HG03378 (cell line): ENCODE measurements around the gene FBN3.

ENCODE experiments used
- ATAC-seq: cut with Tn5 transposase; IDR thresholded peaks from one replicate; pipeline ENCODE4 v1.9.1; 2021; ENCODE audit warnings: mild to moderate bottlenecking, moderate library complexity; ENCODE audit not compliant: unreplicated experiment

FBN3 gene

GRCh38 chr19:8148410-8149260 lies 757 bp downstream of the FBN3 start:
- no peak for ATAC-seq

DNA sequence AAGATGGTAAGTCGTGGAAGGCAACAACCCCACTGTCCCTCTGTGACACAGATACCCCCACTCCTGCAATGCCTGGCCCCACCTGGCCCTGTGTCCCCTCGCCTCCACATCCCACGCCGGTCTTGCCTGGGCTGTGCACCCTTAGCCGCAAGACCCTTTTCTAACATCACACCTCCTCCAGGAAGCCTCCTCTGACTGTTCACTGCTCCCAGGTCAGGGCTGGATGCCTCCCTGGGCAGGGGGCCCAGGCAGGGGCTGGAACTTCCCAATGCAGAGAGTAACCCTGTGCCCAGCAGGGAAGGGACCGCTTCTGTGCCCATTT lies 1.3 kb downstream of the FBN3 start:
- no peak for ATAC-seq

GRCh38 chr19:8147582-8147978 lies 1.8 kb downstream of the FBN3 start:
- no peak for ATAC-seq

- ATAC-seq: no peak
Measured at GRCh38 chr19:8146877-8147581, 2.4 kb downstream of the FBN3 start.

GRCh38 chr19:8144273-8144995 lies 5.0 kb downstream of the FBN3 start:
- no peak for ATAC-seq

- no peak for ATAC-seq
Measured at GRCh38 chr19:8143041-8143440, 6.4 kb downstream of the FBN3 start.

DNA sequence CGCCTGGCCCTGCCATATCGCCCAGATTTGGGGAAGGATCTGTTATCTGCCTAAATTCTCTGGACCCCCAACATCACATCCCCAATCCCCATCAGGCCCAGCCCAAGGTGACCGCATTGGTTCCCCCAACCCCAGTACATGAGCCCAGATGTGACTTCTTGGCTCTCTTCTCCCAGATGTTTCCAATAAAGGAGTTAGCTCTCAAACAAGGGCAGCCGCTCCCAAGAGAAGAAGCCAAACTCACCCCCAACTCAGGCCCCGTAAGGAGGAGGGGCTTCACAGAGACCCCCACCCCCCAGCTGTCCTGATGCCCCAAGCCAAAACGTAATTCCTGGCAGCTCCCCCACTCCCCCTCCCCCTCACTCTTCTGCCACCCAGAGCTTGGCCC lies 6.9 kb downstream of the FBN3 start:
- ATAC-seq: no peak

DNA sequence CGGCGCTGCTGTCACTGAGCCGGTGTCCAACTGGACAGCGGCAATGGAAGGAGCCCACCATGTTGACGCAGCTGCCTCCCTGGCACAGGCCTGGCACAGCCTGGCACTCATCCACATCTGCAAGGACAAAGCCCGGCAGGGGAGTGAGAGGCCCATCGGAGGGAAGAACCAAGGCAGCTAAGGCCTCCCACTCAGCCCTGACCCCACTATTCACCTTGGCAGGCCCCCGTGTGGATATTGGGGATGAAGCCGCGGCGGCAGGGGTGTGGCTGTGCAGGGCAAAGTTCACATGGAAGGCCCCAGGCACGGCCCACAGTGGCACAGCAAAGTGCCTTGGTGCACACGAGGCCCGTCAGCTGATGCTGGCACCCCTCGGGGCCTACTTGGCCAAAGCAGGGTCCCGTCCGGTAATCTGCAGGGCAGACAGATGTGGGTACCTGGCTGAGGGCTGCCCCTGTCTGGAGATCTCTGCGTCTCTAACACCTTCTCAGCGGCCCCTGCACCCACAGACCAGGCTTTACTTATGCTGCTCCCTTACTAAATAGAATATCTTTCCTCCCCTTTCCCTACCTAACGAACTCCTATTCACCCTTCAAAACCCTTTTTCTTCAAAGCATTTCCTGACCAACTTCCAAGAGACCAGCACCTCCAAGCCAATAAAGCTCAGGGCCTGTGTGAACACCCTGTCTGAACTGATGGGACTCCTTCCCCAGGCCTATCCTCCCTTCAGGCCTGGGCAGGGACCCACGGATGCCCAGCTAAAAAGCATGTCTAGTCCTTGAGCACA lies 7.5 kb downstream of the FBN3 start:
- no peak for ATAC-seq

DNA sequence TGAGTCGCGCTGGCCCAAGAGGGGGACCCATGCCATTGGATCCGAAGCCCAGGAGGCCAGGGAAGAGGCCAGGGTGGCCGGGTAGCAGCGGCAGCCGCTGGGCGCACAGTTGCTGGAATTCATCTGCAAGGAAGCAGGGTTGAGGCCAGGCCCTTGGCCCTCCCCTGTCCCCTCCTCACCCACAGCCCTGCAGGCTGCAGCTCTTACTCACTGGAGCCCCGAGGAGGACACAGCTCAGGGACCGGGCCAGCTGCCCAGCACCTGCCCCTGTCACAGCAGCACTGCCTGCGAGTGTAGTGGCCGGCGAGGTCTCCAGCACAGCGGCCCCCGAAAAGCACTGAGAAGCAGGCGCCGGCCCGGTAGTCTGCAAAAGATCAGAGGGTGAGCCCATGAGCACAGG lies 11.2 kb downstream of the FBN3 start:
- no peak for ATAC-seq

GRCh38 chr19:8137425-8137824 lies 12.0 kb downstream of the FBN3 start:
- ATAC-seq: no peak

GRCh38 chr19:8135946-8136618 lies 13.3 kb downstream of the FBN3 start:
- no peak for ATAC-seq

DNA sequence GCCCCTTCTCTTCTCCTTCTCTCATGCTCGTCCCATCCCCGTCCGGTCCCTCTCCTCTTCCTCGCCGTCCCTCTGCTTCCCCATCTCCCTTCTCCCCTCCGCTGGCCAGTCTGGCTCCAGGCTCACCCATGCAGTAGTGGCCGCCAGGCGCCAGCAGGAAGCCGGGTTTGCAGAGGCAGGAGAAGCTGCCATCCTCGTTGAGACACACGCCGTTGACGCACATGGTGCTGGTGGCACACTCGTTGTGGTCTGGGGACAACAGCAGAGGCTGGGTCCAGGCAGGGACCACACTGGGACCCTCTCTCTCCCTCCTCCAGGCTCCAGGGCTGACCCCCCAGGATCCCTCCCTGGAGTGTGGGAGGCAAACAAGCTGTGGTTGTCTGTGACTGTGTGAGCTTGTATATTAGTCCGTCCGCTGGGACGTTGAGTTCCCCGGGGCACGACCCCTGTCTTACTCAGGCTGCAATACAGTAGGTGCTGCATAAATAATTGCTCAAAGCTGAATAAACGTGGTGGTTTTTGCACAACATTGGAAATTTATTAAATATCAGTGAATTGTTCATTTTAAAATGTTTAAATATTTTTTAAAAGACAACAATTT lies 16.4 kb downstream of the FBN3 start:
- ATAC-seq: no peak

DNA sequence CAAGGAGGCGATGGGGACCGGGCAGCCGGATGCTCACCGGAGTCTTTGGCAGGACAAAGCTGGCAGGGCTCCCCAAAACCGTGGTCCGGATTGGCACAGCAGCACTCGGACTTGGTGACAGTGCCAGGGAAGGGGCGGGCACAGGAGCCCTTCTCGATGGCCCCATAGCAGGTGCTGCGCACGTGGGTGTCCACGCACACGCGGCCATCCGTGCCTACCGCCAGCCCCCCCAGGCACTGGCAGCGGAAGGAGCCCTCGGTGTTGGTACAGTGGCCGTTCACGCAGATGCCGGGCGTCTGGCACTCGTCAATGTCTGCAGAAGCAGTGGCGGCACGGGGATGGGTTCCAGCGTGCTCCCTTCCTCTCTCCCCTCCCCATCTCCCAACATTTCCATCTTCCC lies 17.9 kb downstream of the FBN3 start:
- no peak for ATAC-seq

GRCh38 chr19:8129061-8129618 lies 20.3 kb downstream of the FBN3 start:
- ATAC-seq: no peak

DNA sequence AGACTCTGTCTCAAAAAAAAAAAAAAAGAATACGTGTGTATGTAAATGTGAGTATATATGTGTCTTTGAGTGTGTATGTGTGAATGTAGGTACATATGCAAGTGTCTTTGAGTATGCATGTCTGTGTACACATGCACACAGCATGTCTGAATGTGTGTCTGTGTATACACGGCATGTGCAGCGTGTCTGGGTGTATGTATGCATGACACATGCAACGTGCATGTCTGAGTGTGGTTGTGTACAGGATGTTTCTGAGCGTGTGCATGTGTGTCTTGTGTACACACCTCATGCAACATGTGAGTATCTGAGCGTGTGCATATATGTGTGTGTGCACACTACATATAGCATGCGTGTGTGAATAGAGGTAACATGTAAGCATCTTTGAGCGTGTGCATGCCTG lies 20.8 kb downstream of the FBN3 start:
- ATAC-seq: no peak

DNA sequence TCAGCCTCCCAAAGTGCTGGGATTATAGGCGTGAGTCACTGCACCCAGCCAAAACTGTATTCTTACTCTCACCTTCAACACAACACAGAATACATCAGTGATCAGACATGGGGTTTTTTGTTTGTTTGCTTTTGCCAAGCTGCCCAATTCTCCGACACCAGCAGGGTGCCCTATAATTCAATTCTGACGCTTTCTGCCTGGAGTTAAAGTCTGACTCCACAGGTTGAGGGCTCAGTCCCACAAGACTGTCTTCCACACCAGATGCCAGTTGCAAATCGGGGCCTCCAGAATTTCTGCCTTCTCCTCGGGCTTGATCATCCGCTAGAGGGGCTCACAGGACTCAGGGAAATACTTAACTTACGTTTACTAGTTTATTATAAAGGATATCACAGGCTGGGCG lies 22.1 kb downstream of the FBN3 start:
- no peak for ATAC-seq

DNA sequence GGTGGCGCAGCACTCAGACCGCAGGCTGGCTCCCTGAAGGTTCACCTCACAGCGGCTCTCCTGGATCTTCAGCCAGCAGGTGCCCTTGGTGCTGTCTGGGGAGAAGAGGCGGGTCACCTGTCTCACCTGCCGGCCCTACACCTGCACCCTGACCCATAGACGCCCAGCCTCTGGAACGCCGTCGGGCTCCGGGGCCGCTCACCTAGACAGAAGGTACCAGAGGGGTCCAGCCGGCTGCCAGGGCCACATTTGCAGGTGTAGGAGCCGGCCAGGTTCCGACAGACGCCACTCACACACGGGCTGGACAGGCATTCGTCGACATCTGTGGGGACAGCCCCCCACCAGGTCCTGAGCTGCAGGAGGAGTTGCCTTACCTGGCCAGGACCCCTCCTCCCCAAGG lies 22.9 kb downstream of the FBN3 start:
- no peak for ATAC-seq

GRCh38 chr19:8126008-8126407 lies 23.4 kb downstream of the FBN3 start:
- no peak for ATAC-seq

DNA sequence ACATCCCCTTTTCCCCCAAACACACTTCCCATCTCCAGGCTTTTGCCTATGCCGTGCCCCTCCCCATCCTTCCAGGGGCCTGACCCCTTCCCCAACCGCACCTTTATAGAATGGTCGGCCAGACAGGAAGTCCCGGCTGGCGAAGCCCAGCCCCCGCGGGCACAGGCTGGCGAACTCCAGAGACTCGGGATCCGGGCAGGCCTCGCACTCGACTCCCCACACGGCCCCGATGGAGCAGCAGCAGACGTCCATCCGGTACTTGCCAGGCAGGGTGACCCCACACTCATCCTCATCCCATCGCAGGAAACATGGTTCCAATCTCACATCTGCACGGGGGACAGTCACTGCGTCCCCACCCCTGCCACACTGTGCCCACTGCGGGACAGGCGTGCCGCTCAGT lies 25.7 kb downstream of the FBN3 start:
- no peak for ATAC-seq
